ENCODE results near the gene XPO1. TPM values are rescaled to one million over a fixed set of nuclear protein-coding genes. Genes with fewer than 3 reads are reported as not detected.
"Not testable (repeated sequence)": the region's sequence is repeated elsewhere in the genome, so short reads cannot be mapped to it uniquely, and the experiment has no call there.

Gene XPO1
- total RNA-seq, 2 donors from 2014 or later: 70.9 to 75.2 TPM

DNA sequence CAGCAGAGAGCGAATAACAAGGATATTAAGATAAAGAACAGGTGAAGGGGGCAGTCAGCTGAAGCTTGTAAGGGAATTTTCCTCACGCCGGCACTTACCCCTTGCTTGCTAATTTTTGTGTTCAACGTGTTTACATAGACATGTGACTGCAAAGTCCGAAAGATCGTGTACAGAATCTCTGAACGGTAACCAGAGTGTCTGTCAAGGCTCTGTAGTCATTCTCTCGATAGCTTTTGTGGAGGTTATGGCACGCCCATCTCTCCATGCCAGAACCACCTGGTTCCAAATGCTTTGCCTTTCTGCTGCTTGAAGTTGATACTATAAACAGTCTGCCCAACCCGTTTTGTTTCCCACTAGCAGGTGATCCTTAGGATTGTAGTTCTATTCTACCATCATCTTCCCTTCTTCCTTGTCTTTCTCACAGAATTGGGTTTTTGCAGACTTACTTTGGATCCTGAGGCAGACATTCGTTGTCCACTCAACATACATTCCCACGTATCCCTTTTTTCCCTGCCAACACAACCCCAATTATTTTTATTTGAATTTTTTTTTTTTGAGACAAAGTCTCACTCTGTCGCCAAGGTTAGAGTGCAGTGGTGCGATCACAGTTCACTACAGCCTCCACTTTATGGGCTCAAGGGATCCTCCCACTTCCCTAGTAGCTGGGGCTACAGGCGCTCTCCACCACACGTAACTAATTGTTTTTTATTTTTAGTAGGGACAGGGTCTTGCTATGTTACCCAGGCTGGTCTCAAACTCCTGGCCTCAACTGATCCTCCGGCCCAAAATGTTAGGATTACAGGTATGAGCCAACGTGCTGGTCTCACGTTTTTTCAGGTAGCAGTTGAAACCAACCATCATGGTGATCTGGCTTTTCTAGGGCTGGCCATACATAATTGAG lies 66.0 kb downstream of the XPO1 start:
- DNase-seq: no peak
- intact Hi-C loops (cut with DNase I): loop anchor here in 1 of 2 donors (5.0 kb wide), 1 partner anchor 65 kb away; the partner anchor contains the start of gene XPO1

DNA sequence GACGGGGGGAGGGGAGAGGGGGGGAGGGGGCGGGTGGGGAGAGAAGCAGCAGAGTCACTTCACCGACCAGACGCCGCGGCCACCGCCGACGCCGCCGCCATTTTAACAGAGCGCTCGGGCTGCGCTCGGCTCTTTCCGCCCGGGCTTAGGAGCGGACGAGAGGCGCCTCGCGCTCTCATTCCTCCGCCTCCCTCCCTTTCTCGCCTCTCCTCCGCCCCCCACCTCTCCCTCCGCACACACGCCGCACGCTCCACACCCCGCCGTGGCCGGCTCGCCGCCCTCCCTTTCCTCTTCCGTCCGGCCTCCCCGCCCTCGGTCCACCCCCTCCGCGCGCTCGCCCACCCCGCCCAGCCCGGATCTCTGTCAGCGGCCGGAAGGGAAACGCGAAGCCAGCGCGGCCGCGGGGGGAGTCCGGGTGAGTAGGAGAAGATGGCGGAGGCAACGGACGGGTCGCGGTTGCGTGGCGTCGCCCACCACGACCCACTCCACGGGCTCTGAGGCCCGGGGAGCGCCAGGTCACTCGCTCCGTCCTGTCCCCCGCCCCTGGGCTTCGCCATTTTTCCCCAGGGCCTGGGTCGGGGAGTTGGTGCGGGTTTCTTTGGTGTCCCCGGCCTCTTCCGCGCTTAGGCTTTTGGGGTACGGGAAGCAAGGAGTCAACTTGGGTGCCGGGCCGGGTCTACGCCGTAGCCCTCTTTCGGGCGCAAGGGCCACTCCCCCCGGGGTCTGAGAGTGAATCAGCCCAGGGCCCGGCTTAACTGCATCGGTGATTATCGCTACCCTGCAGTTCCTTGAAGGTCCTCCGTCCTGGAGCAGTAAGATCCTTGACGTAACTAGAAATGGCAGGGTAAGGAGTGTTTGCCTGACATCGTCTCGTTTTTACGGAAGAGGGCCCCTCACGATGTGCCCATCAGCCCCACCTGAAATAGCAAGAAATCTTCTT lies 66.9 kb downstream of the XPO1 start, which contains the start of gene USP34:
Gene USP34 (minus strand): TSS at position 123 of the 940 bp plus-strand sequence. CDS start 395 bp downstream, outside the sequence.
- intact Hi-C loops (cut with DNase I): loop anchor here in 1 of 2 donors (5.0 kb wide), 1 partner anchor 66 kb away; the partner anchor contains the start of gene XPO1
- peak; percentile 96 to 98 for ATAC-seq
- DNase-seq: peak; percentile 95

More for the DNA sequence above, 66.0 kb downstream of the XPO1 start:
- peak in 1 of 2 donors; percentile 2 for ATAC-seq

DNA sequence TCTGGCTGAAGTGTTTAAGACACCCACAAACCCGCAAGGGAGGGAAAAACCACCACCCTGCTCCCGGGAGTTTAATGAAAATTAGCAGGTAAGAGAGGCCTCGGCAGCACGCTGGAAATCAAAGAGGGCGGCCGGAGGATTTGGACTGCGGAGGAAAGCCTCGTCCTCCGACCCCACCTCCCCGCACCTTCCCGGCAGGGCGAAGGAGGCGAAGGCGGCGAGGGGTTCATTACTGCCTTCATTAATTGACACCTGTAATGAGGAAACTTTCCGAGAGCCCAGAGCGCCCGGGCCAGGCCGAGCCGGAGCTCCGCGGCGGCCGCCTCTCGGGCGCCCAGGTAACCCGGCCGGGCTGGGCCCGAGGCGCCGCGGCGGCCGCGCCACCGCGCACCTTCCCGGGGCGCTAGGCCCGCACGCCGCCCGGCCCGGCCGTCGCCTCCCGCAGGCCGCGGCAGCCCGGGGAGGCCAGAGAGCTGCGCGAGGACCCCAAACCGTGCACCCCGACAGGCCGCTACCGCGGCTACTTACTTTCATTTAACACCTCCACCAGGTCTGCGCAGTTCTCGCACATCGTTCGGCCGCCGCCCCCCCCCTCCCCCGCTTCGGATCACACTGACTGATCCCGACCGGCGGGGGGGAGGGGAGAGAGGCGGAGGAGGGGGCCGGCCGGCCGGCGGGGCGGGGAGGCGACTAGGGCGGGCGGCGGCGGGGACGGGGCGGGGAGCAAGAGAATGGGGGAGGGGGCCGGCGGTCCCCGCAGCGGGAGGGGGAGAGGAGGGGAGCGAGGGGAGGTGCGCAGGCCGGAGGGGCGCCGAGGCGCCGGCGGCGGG lies 67.8 kb downstream of the XPO1 start:
- intact Hi-C loops (cut with DNase I): loop anchor here in 1 of 2 donors (5.0 kb wide), 1 partner anchor 67 kb away; the partner anchor contains the start of gene XPO1
- DNase-seq: peak; percentile 90
- ATAC-seq: peak; percentile 76 to 79

DNA sequence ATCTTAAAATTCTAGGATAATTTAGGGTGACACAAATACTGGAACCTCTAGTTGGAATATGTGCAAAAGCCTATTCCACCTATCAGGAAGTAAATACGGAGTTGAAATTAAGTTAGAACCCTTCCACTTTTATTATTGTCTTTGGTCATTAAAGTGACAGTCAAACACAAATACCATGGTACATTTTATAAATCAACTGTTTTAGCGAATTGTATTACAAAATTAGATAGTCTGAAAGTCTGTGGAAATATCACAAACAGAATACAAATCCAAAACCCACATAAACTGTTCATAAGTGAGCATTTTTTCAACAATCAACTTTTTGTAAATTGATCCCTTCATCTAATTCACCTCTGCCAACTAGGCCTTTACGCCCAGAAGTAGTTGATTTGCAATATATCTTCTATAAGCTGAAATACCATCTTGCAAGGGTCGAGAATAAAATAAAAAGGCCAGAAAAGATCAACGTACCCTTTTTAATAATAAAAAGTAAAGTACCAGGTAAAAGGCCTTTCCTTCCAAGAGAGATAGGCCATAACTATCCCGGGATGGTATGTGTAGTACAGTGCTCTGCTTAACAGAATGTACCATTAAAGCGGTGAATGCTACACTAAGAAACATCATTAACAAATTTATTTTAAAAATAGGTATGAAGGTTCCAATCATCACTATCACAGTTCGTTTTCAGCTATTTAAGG lies 68.6 kb downstream of the XPO1 start:
- intact Hi-C loops (cut with DNase I): loop anchor here in 1 of 2 donors (5.0 kb wide), 1 partner anchor 68 kb away; the partner anchor contains the start of gene XPO1
- DNase-seq (no peak), ATAC-seq (no peak)

GRCh38 chr2:61468231-61468630 lies 69.9 kb downstream of the XPO1 start:
- ATAC-seq; intact Hi-C loops (cut with DNase I); DNase-seq: not testable (repeated sequence)

- DNase-seq (no peak), ATAC-seq (no peak)
- intact Hi-C loops (cut with DNase I): no loop called here
Observed at GRCh38 chr2:61465045-61465444, 73.1 kb downstream of the XPO1 start.

DNA sequence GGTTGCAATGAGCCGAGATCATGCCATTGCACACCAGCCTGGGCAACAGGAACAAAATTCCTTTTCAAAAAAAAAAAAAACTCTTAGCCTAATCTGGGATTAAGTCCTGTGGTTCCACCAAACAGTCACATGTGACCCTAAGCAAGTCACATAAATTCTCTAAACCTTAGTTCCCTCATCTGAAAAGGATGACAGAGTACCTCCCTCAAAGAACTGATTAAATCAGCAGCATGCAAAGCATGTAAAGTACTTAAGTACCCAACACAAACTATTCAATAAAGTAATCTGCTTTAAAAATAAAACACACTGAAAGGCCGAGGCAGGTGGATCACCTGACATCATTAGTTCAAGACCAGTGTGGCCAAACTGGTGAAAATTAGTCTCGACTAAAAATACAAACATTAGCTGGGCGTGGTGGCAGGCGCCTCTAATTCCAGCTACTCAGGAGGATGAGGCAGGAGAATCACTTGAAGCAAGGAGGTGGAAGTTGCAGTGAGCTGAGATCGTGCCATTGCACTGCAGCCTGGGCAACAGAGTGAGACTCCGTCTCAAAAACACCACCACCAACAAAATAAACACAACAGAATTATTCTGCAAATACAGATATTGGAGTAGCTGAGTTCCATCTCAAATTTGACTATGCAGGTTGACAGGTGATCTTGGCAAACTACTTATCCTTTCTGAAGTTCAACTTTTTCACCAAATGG lies 74.2 kb downstream of the XPO1 start:
- intact Hi-C loops (cut with DNase I): no loop called here
- no peak for ATAC-seq

DNA sequence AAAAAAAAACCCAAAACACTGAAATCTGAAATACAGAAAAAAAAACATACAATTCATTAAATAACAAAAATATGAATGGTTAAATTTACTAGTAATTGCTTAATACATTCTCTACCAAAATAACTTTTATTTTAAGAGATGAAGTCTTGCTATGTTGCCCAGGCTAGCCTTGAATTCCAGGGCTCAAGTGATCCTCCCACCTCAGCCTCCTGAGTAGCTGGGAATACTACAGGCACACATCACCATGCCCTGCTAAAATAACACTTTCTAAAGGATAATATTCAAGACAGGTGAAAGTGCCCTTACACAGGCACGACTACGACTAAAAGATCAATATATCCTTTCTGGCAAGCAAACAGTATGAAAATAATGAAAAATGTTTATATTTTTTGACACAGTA lies 76.8 kb downstream of the XPO1 start:
- no peak for DNase-seq
- intact Hi-C loops (cut with DNase I): no loop called here
- no peak for ATAC-seq

More for the DNA sequence above, 74.2 kb downstream of the XPO1 start:
- DNase-seq: no peak

GRCh38 chr2:61460163-61460562 lies 78.0 kb downstream of the XPO1 start:
- ATAC-seq (peak in 1 of 2 donors; percentile 62), DNase-seq (no peak)
- intact Hi-C loops (cut with DNase I): no loop called here

DNA sequence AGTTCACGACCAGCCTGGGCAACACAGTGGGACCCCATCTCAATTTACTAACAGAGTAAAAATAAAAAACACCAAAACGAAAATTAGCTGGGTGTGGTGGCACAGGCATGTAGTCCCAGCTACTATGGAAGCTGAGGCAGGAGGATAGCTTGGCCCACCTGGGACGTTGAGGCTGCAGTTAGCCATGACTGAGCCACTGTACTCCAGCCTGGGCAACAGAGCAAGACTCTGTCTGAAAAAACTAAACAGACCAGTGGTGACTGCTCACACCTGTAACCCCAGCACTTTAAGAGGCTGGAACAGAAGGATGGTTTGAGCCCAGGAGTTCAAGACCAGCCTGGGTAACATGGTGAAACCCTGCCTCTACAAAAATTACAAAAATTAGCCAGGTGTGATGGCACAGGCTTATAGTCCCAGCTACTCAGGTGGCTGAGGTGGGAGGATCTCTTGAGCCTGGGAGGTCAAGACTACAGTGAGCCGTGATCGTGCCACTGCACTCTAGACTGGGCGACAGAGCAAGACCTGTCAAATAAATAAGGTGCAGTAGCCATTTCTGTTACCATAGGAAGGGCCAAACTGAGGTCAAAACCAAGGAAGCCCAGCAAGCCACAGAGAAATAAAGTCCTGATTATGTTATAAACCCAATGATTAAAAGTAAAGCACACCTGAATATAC lies 81.3 kb downstream of the XPO1 start:
- intact Hi-C loops (cut with DNase I): no loop called here
- DNase-seq (no peak), ATAC-seq (no peak)

DNA sequence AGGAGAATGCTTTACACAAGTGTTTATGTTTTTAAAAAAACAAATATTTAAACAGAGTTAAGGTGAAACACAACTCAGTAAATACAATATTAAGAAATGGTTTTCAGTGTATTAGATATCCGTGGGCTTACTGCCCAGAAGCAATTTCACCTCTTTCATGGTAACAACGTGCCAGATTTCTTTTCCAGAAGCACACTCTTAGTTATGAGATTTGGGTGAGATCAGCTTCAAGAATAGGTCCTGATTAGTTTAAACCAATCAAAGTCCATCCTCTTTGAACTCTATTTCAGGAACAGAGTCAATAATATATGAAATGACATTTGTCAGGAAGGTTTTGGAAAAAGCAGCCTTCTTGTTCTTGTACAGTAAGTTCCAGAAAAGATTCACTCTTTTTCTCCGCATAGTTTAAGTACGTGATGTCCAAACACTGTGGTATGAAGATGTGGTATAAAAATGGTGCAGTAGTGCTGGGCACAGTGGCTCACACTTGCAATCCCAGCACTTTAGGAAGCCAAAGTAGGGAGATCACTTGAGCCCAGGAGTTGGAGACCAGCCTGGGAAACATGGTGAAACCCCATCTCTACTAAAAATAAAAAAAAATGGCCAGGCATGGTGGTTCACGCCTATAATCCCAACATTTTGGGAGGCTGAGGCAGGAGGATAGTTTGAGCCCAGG lies 81.9 kb downstream of the XPO1 start:
- peak; percentile 27 to 48 for ATAC-seq
- DNase-seq: no peak
- intact Hi-C loops (cut with DNase I): no loop called here

DNA sequence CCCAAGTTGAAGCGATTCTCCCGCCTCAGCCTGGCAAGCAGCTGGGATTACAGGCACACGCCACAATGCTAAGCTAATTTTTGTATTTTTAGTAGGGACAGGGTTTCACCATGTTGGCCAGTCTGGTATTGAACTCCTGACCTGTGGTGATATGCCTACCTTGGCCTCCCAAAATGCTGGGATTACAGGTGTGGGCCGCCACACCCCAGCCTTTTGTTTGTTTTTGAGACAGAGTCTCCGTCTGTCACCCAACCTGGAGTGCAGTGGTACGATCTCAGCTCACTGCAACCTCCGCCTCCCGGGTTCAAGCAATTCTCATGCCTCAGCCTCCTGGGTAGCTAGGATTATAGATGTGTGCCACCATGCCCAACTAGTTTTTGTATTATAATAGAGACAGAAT lies 83.2 kb downstream of the XPO1 start:
- ATAC-seq; intact Hi-C loops (cut with DNase I): not testable (repeated sequence)

DNA sequence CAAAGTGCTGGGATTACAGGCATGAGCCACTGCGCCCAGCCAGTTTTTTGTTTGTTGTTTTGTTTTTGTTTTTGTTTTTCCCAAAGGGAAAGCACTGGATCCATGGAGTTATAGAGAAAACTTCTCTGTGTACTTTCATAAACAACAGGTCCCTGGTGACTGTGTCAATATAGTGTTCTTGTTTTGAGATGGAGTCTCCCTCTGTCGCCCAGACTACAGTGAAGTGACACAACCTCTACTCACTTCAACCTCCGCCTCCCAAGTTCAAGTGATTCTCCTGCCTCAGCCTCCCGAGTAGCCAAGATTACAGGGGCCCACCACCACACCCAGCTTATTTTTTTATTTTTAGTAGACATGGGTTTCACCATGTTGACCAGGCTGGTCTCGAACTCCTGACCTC lies 83.8 kb downstream of the XPO1 start:
- DNase-seq (no peak), ATAC-seq (no peak)
- intact Hi-C loops (cut with DNase I): no loop called here

More for the DNA sequence above, 83.2 kb downstream of the XPO1 start:
- not testable (repeated sequence) for DNase-seq

DNA sequence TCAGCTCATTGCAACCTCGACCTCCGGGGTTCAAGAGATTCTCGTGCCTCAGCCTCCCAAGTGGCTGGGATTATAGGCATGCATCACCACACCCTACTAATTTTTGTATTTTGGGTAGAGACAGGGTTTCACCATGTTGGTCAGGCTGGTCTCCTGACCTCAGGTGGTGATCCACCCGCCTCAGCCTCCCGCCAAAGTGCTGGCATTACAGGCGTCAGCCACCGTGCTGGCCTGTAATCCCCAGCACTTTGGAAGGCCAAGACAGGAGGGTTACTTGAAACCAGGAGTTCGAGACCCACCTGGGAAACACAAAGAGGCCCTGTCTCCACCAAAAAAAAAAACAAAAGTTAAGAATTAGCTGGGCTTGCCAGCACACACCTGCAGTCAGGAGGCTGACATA lies 85.8 kb downstream of the XPO1 start:
- DNase-seq (no peak), ATAC-seq (no peak)
- intact Hi-C loops (cut with DNase I): no loop called here

- ATAC-seq: no peak
- intact Hi-C loops (cut with DNase I): no loop called here
- DNase-seq: no peak
Observed at GRCh38 chr2:61451178-61451577, 87.0 kb downstream of the XPO1 start.

DNA sequence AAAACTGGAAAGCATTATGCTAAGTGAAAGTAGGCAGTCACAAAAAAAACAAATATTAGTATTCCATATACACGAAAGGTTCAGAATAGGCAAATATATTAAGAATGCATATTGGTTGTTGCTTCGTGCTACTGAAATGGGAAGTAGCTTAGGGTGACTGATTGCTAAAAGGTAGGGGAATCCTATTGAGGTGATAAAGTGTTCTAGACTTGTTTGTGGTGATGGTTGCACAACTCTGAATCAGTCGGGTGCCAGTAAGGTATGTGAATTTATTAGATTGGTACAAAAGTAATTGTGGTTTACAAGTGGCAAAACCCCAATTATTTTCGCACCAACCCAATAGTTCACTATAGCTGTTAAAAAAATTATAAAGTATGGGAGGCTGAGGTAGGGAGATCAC lies 88.0 kb downstream of the XPO1 start:
- intact Hi-C loops (cut with DNase I): no loop called here
- DNase-seq (no peak), ATAC-seq (no peak)

All from left cardiac atrium (tissue), 4 donors.